Upper lobe of right lung (tissue), 1 donor: ENCODE data around the gene CLEC19A. TPM values are rescaled to one million over a fixed set of nuclear protein-coding genes. Genes with fewer than 3 reads are reported as not detected.
A peak's percentile ranks its signal among the peaks of the same experiment; 100 is the strongest.

Experiments used
- ATAC-seq: fragments of 200-7000 bp; cut with Tn5 transposase; one replicate; pipeline ENCODE4 v1.9.1; 2020; ENCODE audit warnings: mild to moderate bottlenecking, moderate library complexity
- DNase-seq: peaks from one replicate; pipeline ENCODE4 v3.0.0-alpha.2; 2020
- H3K27ac ChIP-seq: fragments of 200-600 bp; one replicate; pipeline ENCODE4 v1.8.0; 2022
- H3K27me3 ChIP-seq: fragments of 200-600 bp; one replicate; pipeline ENCODE4 v1.8.0; 2022; ENCODE audit warnings: mild to moderate bottlenecking
- H3K36me3 ChIP-seq: fragments of 200-600 bp; one replicate; pipeline ENCODE4 v1.8.0; 2022
- H3K4me1 ChIP-seq: fragments of 200-600 bp; one replicate; pipeline ENCODE4 v1.8.0; 2022
- H3K4me3 ChIP-seq: fragments of 200-600 bp; one replicate; pipeline ENCODE4 v1.8.0; 2022; ENCODE audit warnings: mild to moderate bottlenecking
- H3K9me3 ChIP-seq: fragments of 200-600 bp; one replicate; pipeline ENCODE4 v1.8.0; 2022
- CTCF ChIP-seq: fragments of 200-600 bp; IDR thresholded peaks from one replicate; pipeline ENCODE4 v1.8.0; 2022; ENCODE audit warnings: antibody characterized with exemption
- intact Hi-C: fragments of 100-400 bp; cut with DNase I; formaldehyde crosslinking; loops from one replicate; pipeline ENCODE4 v1.11.0; 2022
- total RNA-seq: library from RNA; stranded (reverse); fragmentation: NEBNext Ultra II Directional; extraction: Animal tissue kit (Norgen Biotek cat#: 25700); gene quantifications from one replicate; pipeline ENCODE4 v1.2.1, GENCODE V29; 2021
- donor health status: DM: no; HTN: yes; CAD: no; lungs with severe emphysema.

Gene CLEC19A
- total RNA-seq, 1 donor from 2014 or later: 0.17 TPM

- ATAC-seq: peak; percentile 87
- intact Hi-C loops: no loop called here
Observed at GRCh38 chr16:19344224-19344801, 58.8 kb downstream of the CLEC19A start.

DNA sequence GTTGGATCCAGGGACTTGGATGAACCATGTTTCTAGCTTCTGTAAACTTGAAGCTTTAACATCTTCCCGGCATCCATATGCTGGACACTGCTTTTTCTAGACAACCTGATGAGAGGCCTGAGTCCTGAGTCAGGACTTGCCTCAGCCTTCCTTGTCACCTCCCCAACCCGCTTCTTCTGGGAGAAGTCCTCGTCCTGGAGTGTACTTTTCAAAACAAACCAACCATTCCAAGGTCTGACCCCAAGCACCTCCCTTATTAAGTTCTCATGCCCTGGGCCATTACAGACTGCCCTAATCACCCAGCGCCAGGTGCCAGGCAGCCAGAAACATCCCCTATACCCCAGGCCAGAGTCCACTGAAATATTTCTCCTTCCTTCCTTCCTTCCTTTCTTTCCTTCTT, 59.4 kb downstream of the CLEC19A start:
- H3K4me1 ChIP-seq: no peaks in the 10 kb centered on the region
- H3K27ac ChIP-seq: no peak overlapping the region
- intact Hi-C loops: no loop called here
- TF ChIP-seq CTCF: no peak
- no peak overlapping the region for H3K4me3 ChIP-seq
- H3K9me3 ChIP-seq: no peaks in the 10 kb centered on the region
- no peak for DNase-seq
- no peaks in the 10 kb centered on the region for H3K27me3 ChIP-seq
- peak; percentile 64 for ATAC-seq
- no peaks in the 10 kb centered on the region for H3K36me3 ChIP-seq

More at GRCh38 chr16:19344224-19344801, 58.8 kb downstream of the CLEC19A start:
- no peaks in the 10 kb centered on the region for H3K9me3 ChIP-seq
- no peak for DNase-seq
- H3K36me3 ChIP-seq: no peaks in the 10 kb centered on the region
- no peaks in the 10 kb centered on the region for H3K27me3 ChIP-seq
- no peaks in the 10 kb centered on the region for H3K4me1 ChIP-seq
- H3K4me3 ChIP-seq: no peak overlapping the region
- H3K27ac ChIP-seq: peak overlapping the region; percentile 11
- no peak for TF ChIP-seq CTCF

GRCh38 chr16:19346335-19346922, 60.9 kb downstream of the CLEC19A start:
- intact Hi-C loops: no loop called here
- Histone ChIP-seq H3K27me3 (no peaks in the 10 kb centered on the region), H3K36me3 (no peaks in the 10 kb centered on the region), H3K4me3 (no peak overlapping the region), H3K4me1 (no peaks in the 10 kb centered on the region), H3K27ac (no peak overlapping the region), H3K9me3 (no peaks in the 10 kb centered on the region)
- TF ChIP-seq CTCF: no peak
- no peak for ATAC-seq
- DNase-seq: no peak

DNA sequence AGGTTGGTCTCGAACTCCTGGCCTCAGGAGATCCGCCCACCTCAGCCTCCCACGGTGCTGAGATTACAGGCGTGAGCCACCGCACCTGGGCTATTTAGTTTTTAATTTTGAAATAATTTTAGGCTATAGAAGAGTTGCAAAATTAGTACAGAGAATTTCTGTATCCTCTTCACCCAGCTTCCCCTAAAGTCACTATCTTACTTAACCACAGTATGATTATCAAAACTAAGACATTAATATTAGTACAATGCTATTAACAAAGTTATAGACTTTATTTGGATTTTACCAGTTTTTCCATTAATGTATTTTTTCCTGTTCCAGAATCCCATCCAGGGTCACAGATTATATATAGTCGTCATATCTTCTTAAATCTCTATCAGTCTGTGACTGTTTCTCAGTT, 62.6 kb downstream of the CLEC19A start:
- Histone ChIP-seq H3K4me1 (no peaks in the 10 kb centered on the region), H3K27me3 (no peaks in the 10 kb centered on the region), H3K4me3 (no peak overlapping the region), H3K36me3 (no peaks in the 10 kb centered on the region), H3K27ac (no peak overlapping the region), H3K9me3 (no peaks in the 10 kb centered on the region)
- intact Hi-C loops: no loop called here
- DNase-seq: no peak
- ATAC-seq: no peak
- no peak for TF ChIP-seq CTCF

GRCh38 chr16:19348578-19349315, 63.2 kb downstream of the CLEC19A start:
- Histone ChIP-seq H3K27ac (no peak overlapping the region), H3K36me3 (no peaks in the 10 kb centered on the region), H3K4me1 (no peaks in the 10 kb centered on the region), H3K9me3 (no peaks in the 10 kb centered on the region), H3K27me3 (no peaks in the 10 kb centered on the region), H3K4me3 (no peak overlapping the region)
- intact Hi-C loops: no loop called here
- ATAC-seq: no peak
- DNase-seq: no peak
- no peak for TF ChIP-seq CTCF
